Measurements from ENCODE around the gene SBSN.

DNA sequence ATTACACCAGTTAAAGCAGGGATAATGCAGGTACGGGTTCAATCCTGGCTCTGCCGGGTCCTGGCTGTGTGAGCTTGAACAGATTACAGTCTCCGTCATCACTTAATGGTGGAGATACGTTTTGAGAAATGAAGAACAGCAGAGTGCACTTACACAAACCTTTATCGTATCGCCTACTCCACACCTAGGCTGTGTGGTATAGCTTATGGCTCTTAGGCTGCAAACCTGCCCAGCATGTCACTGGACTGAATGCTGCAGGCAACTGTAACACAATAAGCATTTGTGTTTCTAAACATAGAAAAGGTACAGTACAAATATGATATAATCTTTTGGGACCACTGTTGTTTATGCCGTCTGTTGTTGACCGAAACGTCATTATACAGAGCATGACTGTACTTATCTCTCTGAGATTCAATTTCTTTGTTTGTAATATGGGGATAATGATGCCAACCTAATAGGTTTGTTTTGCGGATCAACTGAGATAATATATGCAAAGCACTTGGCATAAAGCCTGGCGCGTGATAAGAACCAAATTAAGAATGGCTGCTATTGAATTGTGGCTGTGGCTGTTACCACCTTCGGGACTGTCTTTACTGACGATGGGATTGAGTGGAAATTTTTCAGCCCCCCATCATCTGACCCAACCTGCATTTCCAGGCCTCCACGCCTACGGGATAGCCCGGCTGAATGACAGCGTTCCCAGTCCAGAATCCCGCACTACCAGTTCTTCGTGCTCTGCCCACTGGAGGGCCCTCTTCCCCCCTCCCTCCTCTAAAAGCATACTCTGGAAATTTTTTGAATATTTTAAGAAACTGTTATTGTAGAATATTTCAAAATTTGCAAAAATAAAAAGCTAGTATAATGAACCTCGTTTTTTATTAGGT, 49.1 kb downstream of the SBSN start:
- TF ChIP-seq GATA2 (IDR thresholded peaks at IDR 0.05; ENCODE audit: low read depth, low read length) (no peak), GATA3 (IDR thresholded peaks at IDR 0.05; ENCODE audit: low read depth, low read length) (no peak)
